Measurements from ENCODE around the gene DIS3.

DNA sequence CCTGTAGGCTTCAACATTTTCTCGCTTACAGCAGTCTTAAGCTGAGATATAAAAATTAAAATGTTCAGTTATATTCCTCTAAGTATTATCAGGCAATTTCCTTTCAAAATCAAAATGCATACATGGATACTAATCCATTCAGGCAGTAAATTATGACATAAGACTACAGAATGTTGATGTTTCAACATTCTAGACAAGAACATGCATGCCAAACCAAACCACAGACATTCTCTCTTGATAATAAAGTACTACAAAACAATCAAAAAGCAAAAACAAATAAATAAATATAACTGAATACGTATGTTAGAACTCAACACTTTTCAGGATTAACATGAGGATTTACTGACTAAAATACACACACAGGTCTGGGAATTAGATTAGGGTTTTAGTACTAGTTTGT, 7.7 kb downstream of the DIS3 start:
- TF ChIP-seq TEAD4 (IDR thresholded peaks at IDR 0.05) = no peak
- no peak for TF ChIP-seq EGR1 (IDR thresholded peaks at IDR 0.05)
- TF ChIP-seq YY1 (IDR thresholded peaks at IDR 0.05; ENCODE audit: low read depth) = no peak
- TF ChIP-seq MAX (IDR thresholded peaks at IDR 0.05) = no peak
- TF ChIP-seq, protein P1, sequence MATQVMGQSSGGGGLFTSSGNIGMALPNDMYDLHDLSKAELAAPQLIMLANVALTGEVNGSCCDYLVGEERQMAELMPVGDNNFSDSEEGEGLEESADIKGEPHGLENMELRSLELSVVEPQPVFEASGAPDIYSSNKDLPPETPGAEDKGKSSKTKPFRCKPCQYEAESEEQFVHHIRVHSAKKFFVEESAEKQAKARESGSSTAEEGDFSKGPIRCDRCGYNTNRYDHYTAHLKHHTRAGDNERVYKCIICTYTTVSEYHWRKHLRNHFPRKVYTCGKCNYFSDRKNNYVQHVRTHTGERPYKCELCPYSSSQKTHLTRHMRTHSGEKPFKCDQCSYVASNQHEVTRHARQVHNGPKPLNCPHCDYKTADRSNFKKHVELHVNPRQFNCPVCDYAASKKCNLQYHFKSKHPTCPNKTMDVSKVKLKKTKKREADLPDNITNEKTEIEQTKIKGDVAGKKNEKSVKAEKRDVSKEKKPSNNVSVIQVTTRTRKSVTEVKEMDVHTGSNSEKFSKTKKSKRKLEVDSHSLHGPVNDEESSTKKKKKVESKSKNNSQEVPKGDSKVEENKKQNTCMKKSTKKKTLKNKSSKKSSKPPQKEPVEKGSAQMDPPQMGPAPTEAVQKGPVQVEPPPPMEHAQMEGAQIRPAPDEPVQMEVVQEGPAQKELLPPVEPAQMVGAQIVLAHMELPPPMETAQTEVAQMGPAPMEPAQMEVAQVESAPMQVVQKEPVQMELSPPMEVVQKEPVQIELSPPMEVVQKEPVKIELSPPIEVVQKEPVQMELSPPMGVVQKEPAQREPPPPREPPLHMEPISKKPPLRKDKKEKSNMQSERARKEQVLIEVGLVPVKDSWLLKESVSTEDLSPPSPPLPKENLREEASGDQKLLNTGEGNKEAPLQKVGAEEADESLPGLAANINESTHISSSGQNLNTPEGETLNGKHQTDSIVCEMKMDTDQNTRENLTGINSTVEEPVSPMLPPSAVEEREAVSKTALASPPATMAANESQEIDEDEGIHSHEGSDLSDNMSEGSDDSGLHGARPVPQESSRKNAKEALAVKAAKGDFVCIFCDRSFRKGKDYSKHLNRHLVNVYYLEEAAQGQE (IDR thresholded peaks at IDR 0.05; ENCODE audit: low read depth) = no peak
- no peak for TF ChIP-seq TAF1 (IDR thresholded peaks at IDR 0.05; ENCODE audit: low read depth)
- no peak for TF ChIP-seq EP300 (IDR thresholded peaks at IDR 0.05; ENCODE audit: borderline replicate concordance)
- TF ChIP-seq ZBTB7A (IDR thresholded peaks at IDR 0.05; ENCODE audit: low read depth) = no peak
- TF ChIP-seq USF1 (IDR thresholded peaks at IDR 0.05) = no peak
- TF ChIP-seq NFIC (IDR thresholded peaks at IDR 0.05) = no peak
- TF ChIP-seq RAD21 (IDR thresholded peaks at IDR 0.05; ENCODE audit: low read depth) = no peak
- no peak for TF ChIP-seq CEBPB (IDR thresholded peaks at IDR 0.05)
- no peak for TF ChIP-seq TCF12 (IDR thresholded peaks at IDR 0.05; ENCODE audit: low read depth)
- TF ChIP-seq FOXM1 (IDR thresholded peaks at IDR 0.05; ENCODE audit: borderline replicate concordance, low read depth) = no peak

All from Ishikawa (cell line).